ENCODE results near the gene KCNQ5. TPM values are rescaled to one million over a fixed set of nuclear protein-coding genes. Genes with fewer than 3 reads are reported as not detected.
A peak's percentile ranks its signal among the peaks of the same experiment; 100 is the strongest.

Gene KCNQ5
- total and polyA plus RNA-seq, 2 of the 8 experiments (the other 6 are each of a cell fraction or from before 2014, with no cell fraction given): 0.83 to 1.2 TPM

GRCh38 chr6:72950114-72950860 lies 328.4 kb downstream of the KCNQ5 start:
- no peak overlapping the region for H3K18ac ChIP-seq (ENCODE audit: extremely low read depth, low read length)
- H3K14ac ChIP-seq (ENCODE audit: insufficient read length): no peak overlapping the region
- H3K23ac ChIP-seq (ENCODE audit: insufficient read length): no peak overlapping the region
- H3K9me3 ChIP-seq (ENCODE audit: insufficient read depth in 2 of 2, low read depth in 1 of 2, low read length in 1 of 2): no peaks in the 10 kb centered on the region
- no peak overlapping the region for H3K9ac ChIP-seq (replicated peaks in 1 of 4; ENCODE audit: extremely low read depth in 1 of 4, low read depth in 3 of 4, low read length in 3 of 4)
- no peak overlapping the region for H2BK20ac ChIP-seq (ENCODE audit: low read length)
- no peak overlapping the region for H4K5ac ChIP-seq (ENCODE audit: insufficient read length, low read depth, low read length)
- H3K4me1 ChIP-seq (replicated peaks in 1 of 4; ENCODE audit: control insufficient read depth in 3 of 4, insufficient read depth in 4 of 4, low read length in 3 of 4): no peaks in the 10 kb centered on the region
- DNase-seq (ENCODE audit: low read depth in 1 of 2, low spot score in 2 of 2) (no peak), FAIRE-seq (no peak)
- H2BK12ac ChIP-seq (ENCODE audit: low read depth, low read length): no peak overlapping the region
- TF ChIP-seq SRF (IDR thresholded peaks at IDR 0.05; ENCODE audit: low read depth, low read length) (no peak), SIN3A (conservative IDR thresholded peaks at IDR 0.05 in 1 of 2, IDR thresholded peaks at IDR 0.05 in 1 of 2; ENCODE audit: low read depth in 1 of 2, low read length in 2 of 2) (no peak), CHD1 (IDR thresholded peaks at IDR 0.05; ENCODE audit: low read depth, low read length) (no peak), NRF1 (IDR thresholded peaks at IDR 0.05; ENCODE audit: low read depth, low read length) (no peak)
- H3K79me2 ChIP-seq (ENCODE audit: control insufficient read depth in 1 of 2, insufficient read depth in 2 of 2, low read length in 2 of 2): no peaks in the 10 kb centered on the region
- no peak overlapping the region for H3K4me2 ChIP-seq (ENCODE audit: insufficient read depth in 1 of 2, low read depth in 2 of 2, low read length in 2 of 2)
- H2BK5ac ChIP-seq (ENCODE audit: low read depth, low read length): no peak overlapping the region
- 0 out of 2 replicates have a peak overlapping the region, but pooled peaks have one; percentile 12 for H2AFZ ChIP-seq (ENCODE audit: low read length)
- no peak overlapping the region for H2AK5ac ChIP-seq (ENCODE audit: low read depth, low read length)
- H3K79me1 ChIP-seq (ENCODE audit: low read depth, low read length): no peaks in the 10 kb centered on the region
- H4K91ac ChIP-seq (replicated peaks; ENCODE audit: insufficient read length, low read length): no peak overlapping the region
- no peaks in the 10 kb centered on the region for H4K20me1 ChIP-seq (replicated peaks in 1 of 2; ENCODE audit: control insufficient read depth in 1 of 2, insufficient read depth in 2 of 2, low read length in 2 of 2)
- no peak overlapping the region for H4K8ac ChIP-seq (ENCODE audit: extremely low read depth, insufficient read depth, low read length)
- H2BK120ac ChIP-seq (replicated peaks; ENCODE audit: low read depth, low read length): no peak overlapping the region
- no peak overlapping the region for H3K4ac ChIP-seq (replicated peaks; ENCODE audit: insufficient read length, low read depth, low read length)
- H2BK15ac ChIP-seq (ENCODE audit: low read length): no peak overlapping the region
- ChIA-PET CTCF (ENCODE audit: partially characterized antibody) (no interaction called here), POLR2A (ENCODE audit: partially characterized antibody) (no interaction called here)
- no peak overlapping the region for H3K4me3 ChIP-seq (ENCODE audit: extremely low read depth in 1 of 4, insufficient read depth in 2 of 4, low read depth in 3 of 4, low read length in 4 of 4)
- H3K56ac ChIP-seq (replicated peaks; ENCODE audit: insufficient read length, low read depth, low read length): no peak overlapping the region
- no peaks in the 10 kb centered on the region for H3K36me3 ChIP-seq (ENCODE audit: control insufficient read depth in 2 of 4, insufficient read depth in 4 of 4, low read length in 3 of 4)
- H3K27me3 ChIP-seq (replicated peaks in 1 of 4; ENCODE audit: control insufficient read depth in 3 of 4, extremely low read depth in 1 of 4, insufficient read depth in 3 of 4, low read length in 3 of 4): no peaks in the 10 kb centered on the region
- H3K23me2 ChIP-seq (ENCODE audit: low read depth, low read length): no peaks in the 10 kb centered on the region
- WGBS, 2 experiments (ENCODE audit: extremely low coverage in 1 of 2, insufficient coverage in 1 of 2, insufficient read length in 1 of 2, insufficient replicate concordance in 2 of 2, low coverage in 1 of 2, low lambda C conversion rate in 2 of 2, missing lambda C conversion rate in 1 of 2): 86% methylated on average over 6 of the region's 6 CpGs; no CpG with 5 or more reads in 1 of the 2 experiments
- no peak overlapping the region for H3K27ac ChIP-seq (ENCODE audit: low read depth, low read length)

Measured in H1 (cell line).